HG03196 (cell line): Measurements from ENCODE around the gene CACNG7.

Experiments
- ATAC-seq: cut with Tn5 transposase; IDR thresholded peaks from one replicate; pipeline ENCODE4 v1.9.1; 2021; ENCODE audit not compliant: unreplicated experiment

Gene CACNG7

DNA sequence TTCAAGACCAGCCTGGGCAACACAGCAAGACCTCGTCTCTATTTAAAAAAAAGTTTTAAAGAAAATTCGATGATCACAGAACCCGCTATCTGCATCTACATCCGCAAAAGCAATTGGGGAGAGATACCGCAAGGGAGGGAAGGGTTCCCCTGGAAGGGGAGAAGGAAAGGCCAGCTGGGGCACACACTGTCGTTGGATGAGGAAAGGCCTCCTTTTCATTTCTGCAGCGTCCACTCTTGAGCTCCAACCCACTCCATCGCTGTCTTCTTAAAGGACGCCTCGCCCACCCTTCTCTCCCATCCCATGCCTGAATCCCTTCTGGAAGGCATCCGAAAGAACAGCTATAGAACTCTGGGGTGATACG, 30.3 kb upstream of the CACNG7 start:
- no peak for ATAC-seq

DNA sequence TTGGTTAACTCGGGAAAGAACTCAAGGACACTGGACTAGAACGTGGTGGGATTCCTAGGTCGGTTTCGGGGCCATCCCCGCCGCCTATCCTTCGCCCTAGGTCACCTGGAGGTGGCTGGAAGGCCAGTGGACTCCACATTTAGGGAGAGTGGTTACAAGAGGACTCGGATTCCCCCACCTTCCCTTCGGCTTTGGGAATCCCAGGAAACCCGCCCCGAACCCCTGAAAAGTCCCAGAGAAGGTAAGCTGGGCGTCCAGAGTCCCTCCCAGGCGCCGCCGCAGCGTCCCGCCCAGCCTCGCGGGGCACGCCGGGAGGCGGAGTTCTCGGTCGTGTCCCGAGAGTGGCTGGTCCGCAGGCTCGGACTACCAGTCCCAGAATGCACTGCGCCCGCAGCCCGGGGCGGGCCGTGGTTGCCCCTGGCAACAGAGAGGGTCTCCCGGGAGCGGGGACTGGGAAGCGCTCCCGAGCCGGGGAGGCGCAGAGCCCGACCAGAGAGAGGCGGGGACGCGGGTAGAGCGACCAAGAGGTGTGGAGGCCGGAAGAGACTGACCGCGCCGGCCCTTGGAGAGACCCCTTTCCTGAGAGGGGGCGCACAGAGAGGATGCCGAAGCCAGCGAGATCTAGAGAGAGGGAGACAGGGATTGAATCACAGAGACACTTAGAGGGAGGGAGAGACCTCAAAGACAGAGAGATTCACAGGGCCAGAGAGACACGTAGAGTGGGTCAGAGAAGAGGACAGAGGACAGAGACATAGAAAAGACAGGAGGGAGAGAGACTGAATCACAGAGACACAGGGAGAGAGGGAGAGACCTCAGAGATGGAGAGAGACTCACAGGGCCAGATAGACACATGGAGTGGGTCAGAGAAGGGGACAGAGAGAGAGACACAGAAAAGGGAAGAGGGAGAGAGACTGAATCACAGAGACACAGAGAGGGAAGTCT, 29.7 kb upstream of the CACNG7 start:
- ATAC-seq = peak; percentile 84

DNA sequence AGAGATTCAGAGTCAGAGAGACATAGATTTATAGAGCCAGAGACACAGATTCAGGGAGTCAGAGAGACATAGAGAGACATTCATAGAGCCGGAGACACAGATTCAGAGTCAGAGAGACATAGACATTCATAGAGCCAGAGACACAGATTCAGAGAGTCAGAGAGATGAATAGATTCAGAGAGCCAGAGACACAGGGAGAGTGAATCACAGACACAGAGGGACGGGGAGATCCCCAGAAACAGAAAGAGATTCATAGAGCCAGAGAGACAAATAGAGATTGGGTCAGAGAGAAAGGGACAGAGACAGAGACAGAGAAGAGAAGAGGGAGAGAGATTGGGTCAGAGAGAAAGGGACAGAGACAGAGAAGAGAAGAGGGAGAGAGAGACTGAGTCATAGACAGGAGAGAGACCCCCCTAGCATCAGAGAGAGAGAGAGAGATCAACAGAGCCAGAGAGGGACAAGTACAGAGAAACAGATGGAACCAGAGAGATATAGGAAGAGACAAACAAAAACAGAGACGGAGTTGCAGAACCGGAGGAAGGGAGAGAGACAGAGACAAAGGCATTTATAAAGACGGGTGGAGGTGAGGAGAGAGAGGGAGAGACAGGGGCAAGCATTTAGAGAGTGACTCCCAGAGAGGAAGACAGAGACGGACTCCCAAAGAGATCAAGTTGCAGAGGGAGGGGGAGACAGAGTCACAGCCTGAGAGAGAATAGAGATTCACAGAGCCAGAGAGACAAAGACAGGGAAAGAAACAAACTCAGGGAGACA, 28.2 kb upstream of the CACNG7 start:
- ATAC-seq = no peak

- ATAC-seq = no peak
These were observed 27.3 kb upstream of the CACNG7 start, which contains the start of gene PRKCG for GRCh38 chr19:53881482-53882390. Gene PRKCG, plus strand, starts transcription at chr19:53882197. Its CDS starts 298 bp downstream, at chr19:53882495.

DNA sequence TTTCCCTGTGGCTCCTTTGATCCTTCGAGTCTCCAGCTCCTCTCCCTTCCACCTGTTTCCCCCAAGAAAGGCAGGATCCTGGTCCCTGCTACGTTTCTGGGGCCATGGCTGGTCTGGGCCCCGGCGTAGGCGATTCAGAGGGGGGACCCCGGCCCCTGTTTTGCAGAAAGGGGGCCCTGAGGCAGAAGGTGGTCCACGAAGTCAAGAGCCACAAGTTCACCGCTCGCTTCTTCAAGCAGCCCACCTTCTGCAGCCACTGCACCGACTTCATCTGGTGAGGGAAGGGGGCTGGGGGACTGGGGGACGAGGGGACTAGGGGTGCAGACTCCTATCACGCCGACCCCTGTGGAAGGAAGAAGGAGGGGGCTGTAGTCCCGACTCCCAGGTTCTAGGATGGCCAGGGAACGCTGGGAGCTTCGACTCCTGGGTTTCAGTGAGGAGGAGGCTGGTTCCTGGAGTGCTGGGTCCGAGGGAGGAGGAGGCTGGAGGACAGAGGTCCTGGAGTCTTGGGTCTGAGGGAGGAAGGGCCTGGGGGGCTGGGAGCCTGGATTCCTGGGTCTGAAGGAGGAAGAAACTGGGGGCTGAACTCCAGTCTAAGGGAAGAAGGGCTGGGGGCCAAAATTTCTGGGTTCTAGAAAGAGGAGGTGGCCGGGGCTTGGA, 26.6 kb upstream of the CACNG7 start:
- no peak for ATAC-seq

- no peak for ATAC-seq
These were observed 25.8 kb upstream of the CACNG7 start for GRCh38 chr19:53883231-53883661.

GRCh38 chr19:53883741-53884140, 25.3 kb upstream of the CACNG7 start:
- ATAC-seq = no peak

GRCh38 chr19:53884256-53884655, 24.8 kb upstream of the CACNG7 start:
- no peak for ATAC-seq

- no peak for ATAC-seq
These were observed 24.0 kb upstream of the CACNG7 start for GRCh38 chr19:53885036-53885435.

DNA sequence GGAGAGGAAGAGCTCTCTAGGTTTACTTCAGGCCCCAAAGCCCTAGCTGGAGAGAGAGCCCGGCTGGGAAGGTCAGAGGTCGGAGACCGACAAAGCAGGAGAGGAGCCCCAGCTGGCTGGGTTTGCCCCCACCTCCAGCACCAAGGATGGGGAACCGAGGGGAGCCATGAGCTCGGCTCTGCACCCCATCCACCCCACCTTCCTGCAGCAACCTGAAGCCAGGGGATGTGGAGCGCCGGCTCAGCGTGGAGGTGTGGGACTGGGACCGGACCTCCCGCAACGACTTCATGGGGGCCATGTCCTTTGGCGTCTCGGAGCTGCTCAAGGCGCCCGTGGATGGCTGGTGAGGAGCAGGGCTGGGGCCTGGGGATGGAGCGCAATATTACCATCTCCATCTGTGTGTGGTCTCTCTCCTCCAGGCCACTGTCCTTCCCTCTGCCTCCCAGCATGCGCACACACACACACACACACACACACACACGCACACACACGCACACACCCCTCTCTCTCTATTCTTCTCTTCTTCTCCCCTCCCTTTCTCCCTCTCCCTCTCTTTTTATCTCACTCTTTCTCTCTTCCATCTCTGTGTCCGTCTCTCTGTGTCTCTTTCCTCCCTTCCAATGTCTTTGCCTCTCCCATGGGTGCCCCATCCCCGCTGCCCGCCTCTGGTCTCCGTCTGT, 16.6 kb upstream of the CACNG7 start:
- no peak for ATAC-seq

- no peak for ATAC-seq
These were observed 16.1 kb upstream of the CACNG7 start for GRCh38 chr19:53892981-53893325.

DNA sequence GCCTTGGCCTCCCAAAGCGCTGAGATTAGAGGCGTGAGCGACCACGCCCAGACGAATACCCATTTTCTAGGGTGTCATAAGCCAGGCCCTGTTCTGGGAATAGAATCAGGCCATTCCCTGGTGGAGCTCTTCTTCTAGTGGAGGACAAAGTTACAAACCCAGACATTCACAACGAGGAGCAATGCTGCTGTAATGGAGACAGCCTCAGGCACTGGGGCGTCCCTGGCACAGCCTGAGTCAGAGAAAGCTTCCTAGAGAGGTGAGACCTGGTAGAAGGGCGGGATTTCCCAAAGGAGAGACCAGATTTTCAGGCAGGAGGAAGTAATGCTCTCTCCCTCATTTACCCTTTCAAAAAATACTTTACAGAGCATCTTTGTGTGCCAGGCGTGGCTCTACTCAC, 14.4 kb upstream of the CACNG7 start:
- ATAC-seq = no peak

- no peak for ATAC-seq
These were observed 12.4 kb upstream of the CACNG7 start for GRCh38 chr19:53896682-53897081.

DNA sequence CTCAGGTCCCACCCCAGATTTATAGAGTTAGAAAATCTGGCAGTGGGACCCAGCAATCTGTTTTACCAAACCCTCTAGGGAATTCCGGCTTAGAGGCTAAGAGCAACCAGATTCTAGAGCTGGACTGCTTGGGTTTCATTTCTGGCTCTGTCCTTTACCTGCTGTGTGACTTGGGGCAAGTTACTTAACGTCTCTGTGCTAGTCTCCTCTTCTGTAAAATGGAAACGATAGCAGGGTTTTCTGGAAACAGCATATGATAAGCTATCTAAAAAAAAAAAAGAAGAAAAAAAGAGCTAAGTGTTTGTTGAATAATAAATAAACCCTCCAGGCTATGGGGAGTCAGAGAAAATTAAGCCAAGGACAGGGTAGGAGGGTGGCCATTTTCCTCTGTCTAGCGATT, 11.6 kb upstream of the CACNG7 start:
- ATAC-seq = no peak

GRCh38 chr19:53898166-53898565, 10.9 kb upstream of the CACNG7 start:
- no peak for ATAC-seq

DNA sequence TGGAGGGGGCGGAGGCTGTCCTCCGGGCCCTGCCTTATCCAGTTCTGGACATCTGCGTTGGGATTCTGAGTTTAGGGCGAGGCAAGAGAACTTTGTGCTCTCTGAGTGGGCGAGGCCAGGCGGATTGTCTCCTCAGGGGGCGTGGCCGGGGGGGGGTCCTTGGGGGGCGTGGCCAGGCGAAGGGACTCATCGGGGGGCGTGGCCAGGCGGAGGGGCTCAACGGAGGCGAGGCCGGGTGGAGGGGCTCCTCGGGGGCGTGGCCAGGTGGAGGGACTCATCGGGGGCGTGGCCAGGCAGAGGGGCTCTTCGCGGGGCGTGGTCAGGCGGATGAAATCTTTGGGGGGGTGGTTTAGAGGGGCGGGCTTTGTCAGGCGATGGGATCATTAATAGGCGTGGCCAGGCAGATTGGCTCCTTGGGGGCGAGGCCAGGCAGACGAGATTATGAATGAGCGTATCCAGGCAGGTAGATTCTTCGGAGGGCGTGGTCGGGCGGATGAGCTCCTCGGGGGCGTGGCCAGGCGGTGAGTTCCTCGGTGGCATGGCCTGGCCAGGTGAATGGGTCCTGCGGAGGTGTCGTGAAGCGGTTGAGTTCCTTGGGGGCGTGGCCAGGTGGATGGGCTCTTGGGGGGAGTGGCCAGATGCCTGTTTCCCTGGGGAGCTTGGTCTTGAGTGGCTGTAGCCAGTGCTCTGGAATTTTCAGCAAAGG, 10.3 kb upstream of the CACNG7 start:
- no peak for ATAC-seq

DNA sequence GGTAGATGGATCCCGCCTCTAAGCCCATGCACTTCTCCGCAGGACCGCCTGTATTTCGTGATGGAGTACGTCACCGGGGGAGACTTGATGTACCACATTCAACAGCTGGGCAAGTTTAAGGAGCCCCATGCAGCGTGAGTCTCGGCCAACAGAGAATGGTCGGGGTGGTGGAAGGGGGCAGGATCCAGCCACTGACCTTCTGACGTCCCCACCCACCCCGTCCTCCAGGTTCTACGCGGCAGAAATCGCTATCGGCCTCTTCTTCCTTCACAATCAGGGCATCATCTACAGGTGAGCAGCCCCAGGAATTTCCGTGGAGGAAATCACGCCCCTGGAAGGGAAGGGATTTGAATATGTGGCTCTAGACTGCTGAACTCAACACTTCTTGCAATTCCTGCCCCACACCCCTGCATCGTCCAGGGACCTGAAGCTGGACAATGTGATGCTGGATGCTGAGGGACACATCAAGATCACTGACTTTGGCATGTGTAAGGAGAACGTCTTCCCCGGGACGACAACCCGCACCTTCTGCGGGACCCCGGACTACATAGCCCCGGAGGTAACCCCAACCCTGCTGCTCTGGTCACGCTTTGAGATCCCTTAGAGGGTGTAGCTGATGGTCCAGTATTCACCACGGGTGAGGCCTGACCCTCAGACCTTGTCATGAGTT, 8.8 kb upstream of the CACNG7 start:
- ATAC-seq = no peak

DNA sequence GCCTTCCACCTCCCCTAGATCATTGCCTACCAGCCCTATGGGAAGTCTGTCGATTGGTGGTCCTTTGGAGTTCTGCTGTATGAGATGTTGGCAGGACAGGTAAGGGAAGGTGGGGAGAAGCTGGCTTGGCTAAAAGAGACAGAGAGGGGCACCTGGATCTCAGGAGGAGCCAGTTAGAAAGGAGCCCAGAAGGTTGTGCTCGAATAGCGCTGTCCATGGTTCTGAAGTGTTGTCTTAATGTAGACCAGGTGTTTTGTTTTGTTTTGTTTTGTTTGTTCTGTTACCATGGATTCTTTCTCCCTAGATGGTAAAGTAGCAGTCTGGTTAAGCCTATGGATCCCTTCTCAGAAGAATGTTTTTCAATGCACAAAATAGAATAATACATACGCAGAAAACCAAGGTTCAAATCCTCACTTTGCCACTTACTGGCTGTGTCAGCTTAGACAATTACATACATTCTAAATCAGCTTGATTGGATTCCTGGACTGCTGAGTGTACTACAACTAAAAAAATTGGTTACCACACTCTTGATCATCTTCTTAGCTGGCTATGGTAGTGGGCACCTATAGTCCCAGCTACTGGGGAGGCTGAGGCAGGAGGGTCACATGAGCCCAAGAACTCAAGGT, 5.9 kb upstream of the CACNG7 start:
- no peak for ATAC-seq
